GM12878 (cell line): ENCODE results near the gene CBFA2T3.

Experiments used
- CBX5 ChIP-seq: sonication (generic); IDR thresholded peaks from 2 replicates; pipeline ENCODE4 v1.6.1; 2016; ENCODE audit warnings: low read depth, moderate library complexity, mild to moderate bottlenecking, inconsistent platforms
- CTCF ChIP-seq, 3 experiments: IDR thresholded peaks in 2 of 3; conservative IDR thresholded peaks in 1 of 3; 2 replicates each; pipeline ENCODE4 v1.5.1; 2011; ENCODE audit warnings: low read depth in 3 of 3, low read length in 3 of 3, mild to moderate bottlenecking in 3 of 3, control low read depth in 2 of 3, moderate library complexity in 2 of 3, inconsistent platforms in 1 of 3, mixed read lengths in 1 of 3; ENCODE audit not compliant: control insufficient read depth in 2 of 3, insufficient read depth in 1 of 3; ENCODE audit errors: extremely low read depth in 1 of 3
- DPF2 ChIP-seq: fragments of 450-650 bp; IDR thresholded peaks from 2 replicates; pipeline ENCODE4 v1.6.1; 2017; ENCODE audit warnings: mild to moderate bottlenecking
- E2F4 ChIP-seq: IDR thresholded peaks from 2 replicates; pipeline ENCODE4 v1.6.1; 2012; ENCODE audit warnings: low read depth, low read length, improper control_type of control experiment
- EP300 ChIP-seq, 2 experiments: fragments of 150-350 bp in 1 of 2; IDR thresholded peaks; 2 replicates each; pipeline ENCODE4 v1.6.1; 2011 to 2012; ENCODE audit warnings: low read depth in 2 of 2, low read length in 2 of 2, borderline replicate concordance in 1 of 2, improper control_type of control experiment in 1 of 2, inconsistent platforms in 1 of 2; ENCODE audit not compliant: control insufficient read depth in 1 of 2
- HDAC2 ChIP-seq: fragments of 200-600 bp; sonication (generic); IDR thresholded peaks from 2 replicates; pipeline ENCODE4 v1.6.1; 2017
- IKZF2 ChIP-seq, 2 experiments: fragments of 450-650 bp; IDR thresholded peaks; 2 replicates each; pipeline ENCODE4 v1.6.1; 2017; ENCODE audit warnings: mild to moderate bottlenecking in 2 of 2, moderate library complexity in 2 of 2
- MEF2A ChIP-seq: IDR thresholded peaks from 2 replicates; pipeline ENCODE4 v1.6.1; 2011; ENCODE audit warnings: low read depth, mild to moderate bottlenecking, low read length, moderate library complexity; ENCODE audit not compliant: insufficient read depth
- MYC ChIP-seq: IDR thresholded peaks from 2 replicates; pipeline ENCODE4 v1.6.1; 2011; ENCODE audit warnings: mild to moderate bottlenecking, low read length, moderate library complexity, inconsistent platforms; ENCODE audit not compliant: insufficient read depth, insufficient replicate concordance, insufficient read length, severe bottlenecking
- POLR2A ChIP-seq: IDR thresholded peaks from 2 replicates; pipeline ENCODE4 v1.6.1; 2011; ENCODE audit warnings: low read depth, mild to moderate bottlenecking, low read length
- SUPT20H ChIP-seq: IDR thresholded peaks from 2 replicates; pipeline ENCODE4 v1.6.1; 2011; ENCODE audit warnings: low read depth, mild to moderate bottlenecking, low read length, moderate library complexity, borderline replicate concordance; ENCODE audit not compliant: control insufficient read depth
- SUZ12 ChIP-seq: fragments of 200-600 bp; sonication (generic); IDR thresholded peaks from one replicate; pipeline ENCODE4 v1.6.1; 2018; ENCODE audit warnings: antibody characterized with exemption, mild to moderate bottlenecking; ENCODE audit not compliant: unreplicated experiment

- no peak for TF ChIP-seq MEF2A
- no peak for TF ChIP-seq EP300 (IDR thresholded peaks at IDR 0.05; ENCODE audit: borderline replicate concordance in 1 of 2, control insufficient read depth in 1 of 2, low read depth in 2 of 2, low read length in 2 of 2)
- TF ChIP-seq POLR2A = no peak
- no peak for TF ChIP-seq SUPT20H
- TF ChIP-seq CBX5 = no peak
- TF ChIP-seq DPF2 = no peak
- TF ChIP-seq HDAC2 = no peak
- TF ChIP-seq IKZF2 (IDR thresholded peaks at IDR 0.05) = no peak
- TF ChIP-seq SUZ12 = no peak
- TF ChIP-seq CTCF (IDR thresholded peaks at IDR 0.05 in 2 of 3, conservative IDR thresholded peaks at IDR 0.05 in 1 of 3; ENCODE audit: control insufficient read depth in 2 of 3, extremely low read depth in 1 of 3, insufficient read depth in 1 of 3, low read depth in 3 of 3, low read length in 3 of 3) = no peak
- TF ChIP-seq E2F4 = no peak
- no peak for TF ChIP-seq MYC
Observed at GRCh38 chr16:88911136-88911945, 65.7 kb downstream of the CBFA2T3 start.
